Measurements from ENCODE around the gene SMPD1. TPM values are rescaled to one million over a fixed set of nuclear protein-coding genes. Genes with fewer than 3 reads are reported as not detected.

The SMPD1 gene
- total RNA-seq, 1 donor from 2014 or later: 25.2 TPM

GRCh38 chr11:6360183-6360582 is 30.1 kb upstream of the SMPD1 start:
- no peaks in the 10 kb centered on the region for H3K9me3 ChIP-seq (ENCODE audit: insufficient read depth, low read depth, low read length)
- no peak overlapping the region for H3K4me3 Mint-ChIP-seq (ENCODE audit: unreplicated experiment)
- DNase-seq (ENCODE audit: low read depth) (no peak), FAIRE-seq (no peak)
- no peak overlapping the region for H3K4me3 ChIP-seq (ENCODE audit: insufficient read depth, low read depth, low read length)
- peaks cover 17% of the 10 kb centered on the region for H3K4me1 ChIP-seq (ENCODE audit: insufficient read depth, low read length)
- H3K9me3 Mint-ChIP-seq (ENCODE audit: unreplicated experiment): no peaks in the 10 kb centered on the region
- no peak overlapping the region for H3K27ac Mint-ChIP-seq (ENCODE audit: unreplicated experiment)
- peaks cover 26% of the 10 kb centered on the region for H3K4me1 Mint-ChIP-seq (ENCODE audit: low read depth, unreplicated experiment)
- TF ChIP-seq EZH2 (IDR thresholded peaks at IDR 0.05; ENCODE audit: insufficient read depth, low read length) (no peak), CTCF (IDR thresholded peaks at IDR 0.05; ENCODE audit: insufficient read depth, low read depth, low read length) (no peak)
- H3K79me2 ChIP-seq (ENCODE audit: insufficient read depth, low read length): no peaks in the 10 kb centered on the region
- H3K9ac ChIP-seq (ENCODE audit: low read length): no peak overlapping the region
- no peaks in the 10 kb centered on the region for H4K20me1 ChIP-seq (ENCODE audit: insufficient read depth, low read length)
- H3K27me3 ChIP-seq (ENCODE audit: insufficient read depth, low read length): peaks cover 2% of the 10 kb centered on the region
- no peaks in the 10 kb centered on the region for H3K36me3 ChIP-seq (ENCODE audit: insufficient read depth, low read length)
- H3K27me3 Mint-ChIP-seq (ENCODE audit: low read depth, unreplicated experiment): no peaks in the 10 kb centered on the region
- no peak overlapping the region for H2AFZ ChIP-seq (ENCODE audit: low read depth, low read length)
- H3K4me2 ChIP-seq (ENCODE audit: low read length): no peak overlapping the region
- no peaks in the 10 kb centered on the region for H3K36me3 Mint-ChIP-seq (ENCODE audit: low read depth, unreplicated experiment)
- no peak overlapping the region for H3K27ac ChIP-seq (ENCODE audit: low read depth, low read length)

GRCh38 chr11:6362185-6362872 is 27.9 kb upstream of the SMPD1 start:
- no peaks in the 10 kb centered on the region for H4K20me1 ChIP-seq (ENCODE audit: insufficient read depth, low read length)
- H3K27me3 Mint-ChIP-seq (ENCODE audit: low read depth, unreplicated experiment): no peaks in the 10 kb centered on the region
- no peak overlapping the region for H3K9ac ChIP-seq (ENCODE audit: low read length)
- peaks cover 17% of the 10 kb centered on the region for H3K4me1 Mint-ChIP-seq (ENCODE audit: low read depth, unreplicated experiment)
- no peak overlapping the region for H3K27ac ChIP-seq (ENCODE audit: low read depth, low read length)
- TF ChIP-seq CTCF (IDR thresholded peaks at IDR 0.05; ENCODE audit: insufficient read depth, low read depth, low read length): no peak
- TF ChIP-seq EZH2 (IDR thresholded peaks at IDR 0.05; ENCODE audit: insufficient read depth, low read length): no peak
- H3K4me3 ChIP-seq (ENCODE audit: insufficient read depth, low read depth, low read length): no peak overlapping the region
- H3K27ac Mint-ChIP-seq (ENCODE audit: unreplicated experiment): no peak overlapping the region
- no peak overlapping the region for H3K4me3 Mint-ChIP-seq (ENCODE audit: unreplicated experiment)
- H3K9me3 Mint-ChIP-seq (ENCODE audit: unreplicated experiment): no peaks in the 10 kb centered on the region
- no peak overlapping the region for H2AFZ ChIP-seq (ENCODE audit: low read depth, low read length)
- no peaks in the 10 kb centered on the region for H3K36me3 ChIP-seq (ENCODE audit: insufficient read depth, low read length)
- peaks cover 2% of the 10 kb centered on the region for H3K27me3 ChIP-seq (ENCODE audit: insufficient read depth, low read length)
- no peaks in the 10 kb centered on the region for H3K9me3 ChIP-seq (ENCODE audit: insufficient read depth, low read depth, low read length)
- no peaks in the 10 kb centered on the region for H3K36me3 Mint-ChIP-seq (ENCODE audit: low read depth, unreplicated experiment)
- DNase-seq (ENCODE audit: low read depth) (no peak), FAIRE-seq (no peak)
- no peak overlapping the region for H3K4me2 ChIP-seq (ENCODE audit: low read length)
- no peaks in the 10 kb centered on the region for H3K79me2 ChIP-seq (ENCODE audit: insufficient read depth, low read length)
- peaks cover 7% of the 10 kb centered on the region for H3K4me1 ChIP-seq (ENCODE audit: insufficient read depth, low read length)
